Measurements from ENCODE around the gene CDK5RAP1.

GRCh38 chr20:33444797-33445560 is 43.7 kb upstream of the CDK5RAP1 start:
- TF ChIP-seq, protein P1, sequence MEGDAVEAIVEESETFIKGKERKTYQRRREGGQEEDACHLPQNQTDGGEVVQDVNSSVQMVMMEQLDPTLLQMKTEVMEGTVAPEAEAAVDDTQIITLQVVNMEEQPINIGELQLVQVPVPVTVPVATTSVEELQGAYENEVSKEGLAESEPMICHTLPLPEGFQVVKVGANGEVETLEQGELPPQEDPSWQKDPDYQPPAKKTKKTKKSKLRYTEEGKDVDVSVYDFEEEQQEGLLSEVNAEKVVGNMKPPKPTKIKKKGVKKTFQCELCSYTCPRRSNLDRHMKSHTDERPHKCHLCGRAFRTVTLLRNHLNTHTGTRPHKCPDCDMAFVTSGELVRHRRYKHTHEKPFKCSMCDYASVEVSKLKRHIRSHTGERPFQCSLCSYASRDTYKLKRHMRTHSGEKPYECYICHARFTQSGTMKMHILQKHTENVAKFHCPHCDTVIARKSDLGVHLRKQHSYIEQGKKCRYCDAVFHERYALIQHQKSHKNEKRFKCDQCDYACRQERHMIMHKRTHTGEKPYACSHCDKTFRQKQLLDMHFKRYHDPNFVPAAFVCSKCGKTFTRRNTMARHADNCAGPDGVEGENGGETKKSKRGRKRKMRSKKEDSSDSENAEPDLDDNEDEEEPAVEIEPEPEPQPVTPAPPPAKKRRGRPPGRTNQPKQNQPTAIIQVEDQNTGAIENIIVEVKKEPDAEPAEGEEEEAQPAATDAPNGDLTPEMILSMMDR (optimal IDR thresholded peaks at IDR 0.05 in 1 of 3, IDR thresholded peaks at IDR 0.05 in 1 of 3, conservative IDR thresholded peaks at IDR 0.05 in 1 of 3; ENCODE audit: extremely low read depth in 1 of 3, insufficient read depth in 2 of 3, low read length in 3 of 3): peak; percentile 36 to 68 (median 42)
- no peak for TF ChIP-seq EZH2 (IDR thresholded peaks at IDR 0.05; ENCODE audit: low read length)
